Caco-2 (cell line): Measurements from ENCODE around the gene NPAS3. TPM values are rescaled to one million over a fixed set of nuclear protein-coding genes. Genes with fewer than 3 reads are reported as not detected.

Source experiments
- BruUV-seq: library from RNA; stranded (reverse); fragments of 400-500 nt; replicated peaks from 2 replicates; lab custom pipeline; 2021; lab: Mats Ljungman, UMichigan
- CTCF ChIA-PET: fragments of 300-600 bp; sonication (Branson Sonifier 250); formaldehyde crosslinking; loops from one replicate; lab custom pipeline; 2022; ENCODE audit warnings: antibody characterized with exemption; lab: Charles Lee
- POLR2A ChIA-PET: fragments of 300-600 bp; sonication (Branson Sonifier 250); formaldehyde crosslinking; loops from one replicate; lab custom pipeline; 2022; ENCODE audit warnings: antibody characterized with exemption; lab: Charles Lee
- DNase-seq, 2 experiments: peaks; one replicate each; pipeline versions ENCODE4 v3.0.0 to v3.0.0-alpha.2; 2020 to 2022
- H3K27me3 ChIP-seq: replicated peaks from 2 replicates; pipeline ENCODE4 v1.6.0; 2011; ENCODE audit warnings: low read length; ENCODE audit not compliant: control insufficient read depth, insufficient read depth
- H3K36me3 ChIP-seq: 2 replicates; pipeline ENCODE4 v1.5.1; 2011; ENCODE audit warnings: low read length; ENCODE audit not compliant: control insufficient read depth, insufficient read depth
- H3K4me1 ChIP-seq: fragments of 250-450 bp; sonication (Bioruptor Pico); 2 replicates; pipeline ENCODE4 v1.5.1; 2020; ENCODE audit warnings: mild to moderate bottlenecking
- H3K4me3 ChIP-seq: 2 replicates; pipeline ENCODE4 v1.5.1; 2011; ENCODE audit warnings: low read depth, mild to moderate bottlenecking, control low read depth, low read length
- H3K9me3 ChIP-seq: fragments of 250-450 bp; sonication (Bioruptor Pico); 2 replicates; pipeline ENCODE4 v1.5.1; 2020; ENCODE audit warnings: mild to moderate bottlenecking, moderate library complexity
- H3K27ac Mint-ChIP-seq: one replicate; pipeline ENCODE4 v1.8.0; 2022; ENCODE audit warnings: mixed read lengths; ENCODE audit not compliant: unreplicated experiment
- H3K27me3 Mint-ChIP-seq: one replicate; pipeline ENCODE4 v1.8.0; 2022; ENCODE audit warnings: mixed read lengths; ENCODE audit not compliant: insufficient read depth, unreplicated experiment
- H3K36me3 Mint-ChIP-seq: one replicate; pipeline ENCODE4 v1.8.0; 2022; ENCODE audit warnings: mild to moderate bottlenecking, mixed read lengths; ENCODE audit not compliant: insufficient read depth, unreplicated experiment
- H3K4me1 Mint-ChIP-seq: one replicate; pipeline ENCODE4 v1.8.0; 2022; ENCODE audit warnings: low read depth, mixed read lengths; ENCODE audit not compliant: unreplicated experiment
- H3K4me3 Mint-ChIP-seq: one replicate; pipeline ENCODE4 v1.8.0; 2022; ENCODE audit warnings: mild to moderate bottlenecking, moderate library complexity, mixed read lengths; ENCODE audit not compliant: unreplicated experiment
- H3K9me3 Mint-ChIP-seq: one replicate; pipeline ENCODE4 v1.8.0; 2022; ENCODE audit warnings: mixed read lengths; ENCODE audit not compliant: unreplicated experiment
- CTCF ChIP-seq, 2 experiments: fragments of 200-600 bp in 1 of 2; IDR thresholded peaks; 1 replicate in 1 of 2; 2 replicates in 1 of 2; pipeline versions ENCODE4 v1.5.1 to v1.8.0; 2011 to 2022; ENCODE audit warnings: antibody characterized with exemption in 1 of 2, control low read depth in 1 of 2, inconsistent platforms in 1 of 2, low read depth in 1 of 2, low read length in 1 of 2, mild to moderate bottlenecking in 1 of 2, moderate library complexity in 1 of 2; ENCODE audit not compliant: insufficient read depth in 1 of 2, severe bottlenecking in 1 of 2, unreplicated experiment in 1 of 2
- intact Hi-C: fragments of 100-400 bp; cut with micrococcal nuclease; formaldehyde crosslinking; loops from one replicate; pipeline ENCODE4 v1.10.0; 2022; ENCODE audit not compliant: unreplicated experiment
- total RNA-seq: library from RNA; stranded (reverse); gene quantifications from 2 replicates; pipeline ENCODE4 v1.2.3, GENCODE V29; 2022

NPAS3 gene
- total RNA-seq, 1 experiment from 2014 or later, result not detected

- no TSS peak for BruUV-seq
- ChIA-PET POLR2A (no interaction called here), CTCF (interaction anchor here (0.6 kb wide), 1 partner anchor 17 kb away, joined by 3 read pairs; no protein-coding TSS in a partner anchor)
- Mint-ChIP-seq H3K27me3 (peaks cover 6% of the 10 kb centered on the region), H3K4me1 (peaks cover 7% of the 10 kb centered on the region), H3K4me3 (no peak overlapping the region), H3K36me3 (no peaks in the 10 kb centered on the region), H3K27ac (no peak overlapping the region), H3K9me3 (no peaks in the 10 kb centered on the region)
- TF ChIP-seq CTCF (IDR thresholded peaks at IDR 0.05; ENCODE audit: insufficient read depth in 1 of 2, low read depth in 1 of 2, low read length in 1 of 2, severe bottlenecking in 1 of 2, unreplicated experiment in 1 of 2), result no peak
- Histone ChIP-seq H3K27me3 (no peaks in the 10 kb centered on the region), H3K36me3 (no peaks in the 10 kb centered on the region), H3K4me3 (no peak overlapping the region), H3K9me3 (no peaks in the 10 kb centered on the region), H3K4me1 (peaks cover 10% of the 10 kb centered on the region)
- no peak for DNase-seq
- intact Hi-C loops, result no loop called here
Observed at GRCh38 chr14:33780035-33780434, 841.4 kb downstream of the NPAS3 start.

DNA sequence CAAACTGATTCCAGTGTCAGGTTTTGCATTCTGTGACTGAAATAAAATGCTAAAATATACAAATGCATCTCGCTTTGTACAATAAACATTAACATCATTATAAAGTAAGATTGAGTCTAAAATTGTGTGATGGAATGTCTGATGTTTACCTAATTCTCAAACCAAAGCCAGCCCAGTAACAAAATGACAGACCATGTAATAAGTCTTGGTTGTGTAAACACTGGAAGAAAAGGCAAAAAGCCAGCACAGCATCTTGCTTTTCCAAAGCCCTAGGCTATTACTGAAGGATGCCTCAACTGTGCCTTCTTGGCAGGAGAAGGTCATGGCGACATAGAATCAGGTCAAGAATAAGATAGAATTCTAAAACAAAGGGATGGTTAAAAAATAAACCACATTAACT, 842.6 kb downstream of the NPAS3 start:
- Histone ChIP-seq H3K36me3 (no peaks in the 10 kb centered on the region), H3K27me3 (no peaks in the 10 kb centered on the region), H3K4me1 (peaks cover 10% of the 10 kb centered on the region), H3K9me3 (no peaks in the 10 kb centered on the region), H3K4me3 (no peak overlapping the region)
- Mint-ChIP-seq H3K27ac (no peak overlapping the region), H3K4me1 (peaks cover 7% of the 10 kb centered on the region), H3K27me3 (peaks cover 6% of the 10 kb centered on the region), H3K4me3 (no peak overlapping the region), H3K36me3 (no peaks in the 10 kb centered on the region), H3K9me3 (no peaks in the 10 kb centered on the region)
- intact Hi-C loops, result no loop called here
- no peak for TF ChIP-seq CTCF (IDR thresholded peaks at IDR 0.05; ENCODE audit: insufficient read depth in 1 of 2, low read depth in 1 of 2, low read length in 1 of 2, severe bottlenecking in 1 of 2, unreplicated experiment in 1 of 2)
- DNase-seq, result no peak
- POLR2A ChIA-PET, result no interaction called here
- CTCF ChIA-PET, result no interaction called here
- BruUV-seq, result no TSS peak

DNA sequence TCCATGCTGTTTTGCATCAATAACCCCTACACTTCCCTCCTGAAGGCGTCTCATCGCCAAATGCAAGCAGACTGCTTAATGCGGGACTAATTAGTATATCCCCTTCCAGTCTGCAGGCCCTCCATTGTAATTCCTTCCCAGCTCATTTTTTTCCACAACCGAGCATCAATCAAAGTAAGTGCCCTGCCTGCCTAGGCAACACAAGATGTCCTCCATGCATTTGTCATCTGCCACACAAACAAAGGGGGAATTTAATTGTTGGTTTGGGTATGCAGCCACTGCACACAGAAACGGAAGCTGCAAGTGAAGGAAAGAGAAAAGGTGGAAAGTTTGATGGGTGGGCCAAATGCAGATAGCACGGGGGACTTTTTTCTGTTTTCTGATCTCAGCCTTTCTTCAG, 844.2 kb downstream of the NPAS3 start:
- H3K4me1 ChIP-seq, result peaks cover 10% of the 10 kb centered on the region
- DNase-seq, result no peak
- Mint-ChIP-seq H3K27ac (no peak overlapping the region), H3K27me3 (peaks cover 6% of the 10 kb centered on the region), H3K36me3 (no peaks in the 10 kb centered on the region), H3K4me3 (no peak overlapping the region), H3K9me3 (no peaks in the 10 kb centered on the region), H3K4me1 (peaks cover 7% of the 10 kb centered on the region)
- no peaks in the 10 kb centered on the region for H3K9me3 ChIP-seq
- no peaks in the 10 kb centered on the region for H3K36me3 ChIP-seq
- intact Hi-C loops, result no loop called here
- no peak for TF ChIP-seq CTCF (IDR thresholded peaks at IDR 0.05; ENCODE audit: insufficient read depth in 1 of 2, low read depth in 1 of 2, low read length in 1 of 2, severe bottlenecking in 1 of 2, unreplicated experiment in 1 of 2)
- H3K27me3 ChIP-seq, result no peaks in the 10 kb centered on the region
- H3K4me3 ChIP-seq, result no peak overlapping the region
- no TSS peak for BruUV-seq
- POLR2A ChIA-PET, result no interaction called here
- CTCF ChIA-PET, result interaction anchor here (1.0 kb wide), 1 partner anchor 9 kb away, joined by 4 read pairs; no protein-coding TSS in a partner anchor
